ENCODE results near the gene CASTOR1.

CASTOR1 gene

DNA sequence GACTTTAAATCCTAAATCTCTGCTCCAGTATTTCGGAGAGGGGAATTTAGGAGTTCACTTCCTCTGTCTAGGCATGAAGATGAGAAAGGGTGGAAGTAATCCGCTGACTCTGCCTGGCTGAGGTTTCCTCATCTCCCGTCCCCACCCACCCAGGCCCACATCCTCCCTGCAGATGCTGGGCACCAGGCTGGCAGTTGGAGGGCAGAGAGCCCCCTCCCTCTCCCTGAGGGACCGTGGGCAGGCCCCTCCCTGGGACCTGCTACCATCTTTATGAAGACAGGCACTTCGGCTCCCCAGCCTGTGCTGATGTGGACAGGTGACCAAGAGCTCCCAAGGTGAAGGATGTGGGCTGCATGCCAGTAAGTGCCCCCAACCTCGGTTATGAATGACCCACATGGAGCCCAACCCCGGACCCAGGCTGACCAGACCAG, 6.7 kb downstream of the CASTOR1 start:
- H3K27ac ChIP-seq (ENCODE audit: low read depth, low read length) = no peak overlapping the region
- H3K4me3 ChIP-seq (ENCODE audit: low read depth, low read length) = no peak overlapping the region
- no peak overlapping the region for H3K9ac ChIP-seq (ENCODE audit: low read depth, low read length)
- no peaks in the 10 kb centered on the region for H3K36me3 ChIP-seq (ENCODE audit: control insufficient read depth, insufficient read depth, low read length)
- H3K9me3 ChIP-seq (ENCODE audit: control insufficient read depth, insufficient read depth, low read length) = no peaks in the 10 kb centered on the region
- no peaks in the 10 kb centered on the region for H3K27me3 ChIP-seq (ENCODE audit: control insufficient read depth, insufficient read depth, low read length)
- H3K4me1 ChIP-seq (ENCODE audit: control insufficient read depth, insufficient read depth, low read length) = peaks cover 2% of the 10 kb centered on the region; the same call in 1 of the 2 replicates

DNA sequence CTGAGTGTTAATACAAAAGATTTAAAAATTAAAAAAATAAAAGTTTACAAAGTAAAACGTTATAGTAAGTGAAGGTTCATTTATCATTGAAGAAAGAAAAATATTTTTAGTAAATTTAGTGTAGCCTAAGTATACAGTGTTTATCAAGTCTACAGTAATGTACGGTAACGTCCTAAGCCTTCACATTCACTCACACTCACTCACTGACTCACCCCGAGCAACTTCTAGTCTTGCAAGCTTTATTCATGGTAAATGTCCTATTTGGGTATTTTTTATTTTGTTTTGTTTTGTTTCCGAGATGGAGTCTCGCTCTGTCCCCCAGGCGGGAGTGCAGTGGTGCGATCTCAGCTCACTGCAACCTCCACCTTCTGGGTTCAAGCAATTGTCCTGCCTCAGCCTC, 8.8 kb downstream of the CASTOR1 start:
- Histone ChIP-seq H3K9me3 (ENCODE audit: control insufficient read depth, insufficient read depth, low read length) (no peaks in the 10 kb centered on the region), H3K4me1 (ENCODE audit: control insufficient read depth, insufficient read depth, low read length) (peaks cover 3% of the 10 kb centered on the region; the same call in 1 of the 2 replicates), H3K4me3 (ENCODE audit: low read depth, low read length) (no peak overlapping the region), H3K36me3 (ENCODE audit: control insufficient read depth, insufficient read depth, low read length) (no peaks in the 10 kb centered on the region), H3K9ac (ENCODE audit: low read depth, low read length) (no peak overlapping the region), H3K27ac (ENCODE audit: low read depth, low read length) (no peak overlapping the region), H3K27me3 (ENCODE audit: control insufficient read depth, insufficient read depth, low read length) (no peaks in the 10 kb centered on the region)

DNA sequence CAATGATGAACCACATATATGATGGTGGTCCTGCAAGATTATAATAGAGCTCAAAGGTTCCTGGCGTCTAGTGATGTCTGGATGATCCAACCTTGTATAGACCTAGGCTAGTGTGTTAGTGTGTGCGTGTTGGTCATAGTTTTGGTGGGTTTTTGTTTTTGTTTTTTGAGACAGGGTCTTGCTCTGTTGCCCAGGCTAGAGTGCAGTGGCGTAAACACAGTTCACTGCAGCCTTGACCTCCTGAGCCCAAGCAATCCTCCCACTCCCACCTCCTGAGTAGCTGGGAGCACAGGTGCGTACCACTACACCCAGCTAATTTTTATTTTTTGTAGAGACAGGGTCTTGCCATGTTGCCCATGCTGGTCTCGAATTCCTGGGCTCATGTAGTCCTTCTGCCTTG, 9.4 kb downstream of the CASTOR1 start:
- H3K36me3 ChIP-seq (ENCODE audit: control insufficient read depth, insufficient read depth, low read length) = no peaks in the 10 kb centered on the region
- H3K27ac ChIP-seq (ENCODE audit: low read depth, low read length) = no peak overlapping the region
- H3K9me3 ChIP-seq (ENCODE audit: control insufficient read depth, insufficient read depth, low read length) = no peaks in the 10 kb centered on the region
- no peaks in the 10 kb centered on the region for H3K27me3 ChIP-seq (ENCODE audit: control insufficient read depth, insufficient read depth, low read length)
- peaks cover 3% of the 10 kb centered on the region; the same call in 1 of the 2 replicates for H3K4me1 ChIP-seq (ENCODE audit: control insufficient read depth, insufficient read depth, low read length)
- no peak overlapping the region for H3K4me3 ChIP-seq (ENCODE audit: low read depth, low read length)
- H3K9ac ChIP-seq (ENCODE audit: low read depth, low read length) = no peak overlapping the region

DNA sequence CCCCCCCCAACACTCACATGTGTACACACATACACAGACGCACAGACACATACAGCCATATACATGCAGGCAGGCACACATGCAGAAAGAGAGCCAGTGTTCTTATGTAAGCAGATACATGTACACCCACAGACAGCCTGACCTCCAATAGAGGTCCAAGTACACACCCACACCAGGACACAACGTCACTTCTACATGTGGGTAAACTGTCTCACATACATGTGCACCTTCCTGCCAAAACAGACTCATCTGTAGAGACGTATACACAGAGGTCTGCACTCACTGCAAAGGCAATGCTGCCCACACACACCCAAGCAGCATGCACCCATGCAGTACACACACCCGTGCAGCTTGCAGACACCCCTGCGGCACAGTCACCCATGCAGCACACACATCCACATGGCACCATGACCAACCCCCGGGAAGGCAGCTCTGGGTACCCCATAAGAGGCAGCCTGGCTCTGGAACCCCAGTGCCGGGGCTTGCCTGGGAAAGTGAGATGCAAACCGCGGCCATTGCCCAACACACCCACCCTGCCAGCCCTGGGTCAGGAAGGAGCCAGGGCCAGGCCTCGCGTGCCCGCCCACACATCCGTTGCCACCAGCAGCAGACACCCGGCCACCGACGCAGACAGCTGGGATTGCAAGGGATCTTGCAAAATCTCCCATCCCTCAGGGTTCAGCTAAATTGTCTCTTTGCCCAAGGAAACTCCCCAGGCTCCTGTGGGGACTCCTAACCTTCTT, 10.1 kb downstream of the CASTOR1 start:
- Histone ChIP-seq H3K27ac (ENCODE audit: low read depth, low read length) (no peak overlapping the region), H3K27me3 (ENCODE audit: control insufficient read depth, insufficient read depth, low read length) (no peaks in the 10 kb centered on the region), H3K9me3 (ENCODE audit: control insufficient read depth, insufficient read depth, low read length) (no peaks in the 10 kb centered on the region), H3K36me3 (ENCODE audit: control insufficient read depth, insufficient read depth, low read length) (no peaks in the 10 kb centered on the region), H3K9ac (ENCODE audit: low read depth, low read length) (no peak overlapping the region), H3K4me3 (ENCODE audit: low read depth, low read length) (no peak overlapping the region), H3K4me1 (ENCODE audit: control insufficient read depth, insufficient read depth, low read length) (peaks cover 3% of the 10 kb centered on the region; the same call in 1 of the 2 replicates)

DNA sequence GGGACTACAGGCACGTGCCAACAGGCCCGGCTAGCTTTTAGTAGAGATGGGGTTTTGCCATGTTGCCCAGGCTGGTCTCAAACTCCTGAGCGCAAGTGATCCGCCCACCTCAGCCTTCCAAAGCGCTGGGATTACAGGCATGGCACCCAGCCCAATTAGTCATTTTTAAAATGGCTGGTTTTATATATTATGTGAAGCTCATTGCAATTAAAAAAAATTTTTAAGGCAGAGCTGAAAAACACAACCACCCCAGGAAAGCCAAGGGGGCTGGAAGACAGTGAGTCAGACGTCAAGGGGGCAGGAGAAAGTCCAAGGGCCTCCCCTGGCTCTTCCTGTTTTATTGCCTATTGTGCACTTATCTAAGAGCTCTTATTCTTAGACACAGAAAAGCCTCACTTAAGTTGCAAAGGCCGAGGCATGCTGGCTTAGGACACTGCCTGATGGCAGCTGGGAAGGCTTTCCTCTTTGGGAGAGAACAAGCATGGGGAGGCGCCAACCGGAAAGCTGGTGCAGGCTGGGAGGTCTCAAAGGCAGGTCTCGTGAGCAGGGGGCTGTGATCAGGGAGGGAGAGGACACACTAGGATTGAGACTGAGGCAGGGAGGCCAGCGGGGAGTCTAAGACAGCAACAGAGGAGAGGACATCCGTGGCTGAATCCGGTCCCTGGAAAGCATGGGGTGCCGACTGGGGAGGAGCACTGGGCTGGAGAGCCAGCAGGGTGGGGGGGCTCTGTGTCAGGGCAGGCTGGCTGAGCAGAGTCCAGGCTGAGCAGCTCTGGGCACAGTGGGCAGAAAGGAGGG, 11.6 kb downstream of the CASTOR1 start:
- Histone ChIP-seq H3K36me3 (ENCODE audit: control insufficient read depth, insufficient read depth, low read length) (no peaks in the 10 kb centered on the region), H3K27me3 (ENCODE audit: control insufficient read depth, insufficient read depth, low read length) (no peaks in the 10 kb centered on the region), H3K9me3 (ENCODE audit: control insufficient read depth, insufficient read depth, low read length) (no peaks in the 10 kb centered on the region), H3K27ac (ENCODE audit: low read depth, low read length) (no peak overlapping the region), H3K4me1 (ENCODE audit: control insufficient read depth, insufficient read depth, low read length) (peaks cover 3% of the 10 kb centered on the region; the same call in 1 of the 2 replicates), H3K9ac (ENCODE audit: low read depth, low read length) (no peak overlapping the region), H3K4me3 (ENCODE audit: low read depth, low read length) (no peak overlapping the region)

DNA sequence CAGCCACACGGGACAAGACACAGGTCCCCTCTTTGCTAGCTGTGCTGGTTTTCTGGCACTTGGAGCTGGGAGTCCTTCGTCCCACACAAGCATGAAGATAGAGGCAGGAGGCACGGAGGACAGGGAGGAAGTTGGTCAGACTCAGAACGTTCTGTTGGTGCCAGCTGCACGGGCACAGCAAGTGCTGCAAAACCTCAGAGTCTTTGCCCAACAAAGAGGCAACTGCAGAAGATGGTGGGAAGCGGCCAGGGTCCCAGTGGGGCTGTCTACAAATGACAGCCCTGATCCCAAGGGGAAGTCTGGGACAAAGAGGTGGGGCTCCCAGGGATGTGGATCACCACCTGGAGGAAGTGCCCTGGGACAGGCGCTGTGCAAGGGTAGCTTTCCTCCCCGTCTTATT, 13.3 kb downstream of the CASTOR1 start:
- H3K4me1 ChIP-seq (ENCODE audit: control insufficient read depth, insufficient read depth, low read length) = peaks cover 3% of the 10 kb centered on the region; the same call in 1 of the 2 replicates
- H3K27ac ChIP-seq (ENCODE audit: low read depth, low read length) = no peak overlapping the region

DNA sequence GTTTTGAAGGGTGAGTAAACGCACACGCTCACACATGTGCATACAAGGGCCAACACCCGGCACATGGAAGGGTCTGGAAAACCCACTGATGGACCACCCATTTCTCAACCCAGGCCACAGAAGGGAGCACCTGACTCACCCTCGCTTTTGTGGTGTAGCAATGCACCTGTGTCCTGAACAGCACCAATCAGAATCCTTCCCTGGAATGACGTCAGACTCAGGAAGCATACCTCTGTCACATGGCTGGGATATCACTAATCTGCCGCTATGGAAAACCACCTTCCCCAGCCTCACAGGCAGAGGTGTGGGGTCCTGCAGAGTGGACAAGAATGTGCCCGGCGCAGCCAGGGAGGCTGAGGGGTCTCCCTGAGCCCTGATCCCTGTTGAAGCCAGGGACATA, 13.7 kb downstream of the CASTOR1 start:
- H3K27ac ChIP-seq (ENCODE audit: low read depth, low read length) = no peak overlapping the region
- H3K4me1 ChIP-seq (ENCODE audit: control insufficient read depth, insufficient read depth, low read length) = peaks cover 3% of the 10 kb centered on the region; the same call in 1 of the 2 replicates

More for the DNA sequence above, 13.3 kb downstream of the CASTOR1 start:
- H3K9me3 ChIP-seq (ENCODE audit: control insufficient read depth, insufficient read depth, low read length) = no peaks in the 10 kb centered on the region
- no peak overlapping the region for H3K9ac ChIP-seq (ENCODE audit: low read depth, low read length)
- no peaks in the 10 kb centered on the region for H3K27me3 ChIP-seq (ENCODE audit: control insufficient read depth, insufficient read depth, low read length)
- no peaks in the 10 kb centered on the region for H3K36me3 ChIP-seq (ENCODE audit: control insufficient read depth, insufficient read depth, low read length)
- no peak overlapping the region for H3K4me3 ChIP-seq (ENCODE audit: low read depth, low read length)

DNA sequence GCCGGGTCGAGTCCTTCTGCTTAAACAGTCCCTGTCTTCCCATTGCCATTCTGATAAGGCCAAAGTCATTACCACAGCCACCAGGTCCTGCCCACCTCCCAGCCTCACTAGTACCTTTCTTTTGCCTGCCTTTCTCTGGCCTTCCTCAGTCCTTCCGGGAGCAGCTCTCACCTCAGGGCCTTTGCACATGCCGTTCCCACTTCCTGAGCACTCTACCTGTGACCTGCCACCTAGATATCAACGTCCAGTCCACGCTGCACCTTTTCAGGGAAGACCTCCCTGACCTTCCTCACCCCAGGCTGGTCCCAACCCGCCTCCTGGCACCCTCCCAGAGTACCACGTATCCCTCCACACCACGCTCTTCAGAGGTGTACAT, 14.9 kb downstream of the CASTOR1 start:
- Histone ChIP-seq H3K36me3 (ENCODE audit: control insufficient read depth, insufficient read depth, low read length) (no peaks in the 10 kb centered on the region), H3K27me3 (ENCODE audit: control insufficient read depth, insufficient read depth, low read length) (no peaks in the 10 kb centered on the region), H3K27ac (ENCODE audit: low read depth, low read length) (no peak overlapping the region), H3K9me3 (ENCODE audit: control insufficient read depth, insufficient read depth, low read length) (no peaks in the 10 kb centered on the region), H3K9ac (ENCODE audit: low read depth, low read length) (no peak overlapping the region), H3K4me1 (ENCODE audit: control insufficient read depth, insufficient read depth, low read length) (peaks cover 3% of the 10 kb centered on the region; the same call in 1 of the 2 replicates), H3K4me3 (ENCODE audit: low read depth, low read length) (no peak overlapping the region)

More for the DNA sequence above, 13.7 kb downstream of the CASTOR1 start:
- H3K27me3 ChIP-seq (ENCODE audit: control insufficient read depth, insufficient read depth, low read length) = no peaks in the 10 kb centered on the region
- H3K36me3 ChIP-seq (ENCODE audit: control insufficient read depth, insufficient read depth, low read length) = no peaks in the 10 kb centered on the region
- H3K4me3 ChIP-seq (ENCODE audit: low read depth, low read length) = no peak overlapping the region
- no peak overlapping the region for H3K9ac ChIP-seq (ENCODE audit: low read depth, low read length)
- no peaks in the 10 kb centered on the region for H3K9me3 ChIP-seq (ENCODE audit: control insufficient read depth, insufficient read depth, low read length)

DNA sequence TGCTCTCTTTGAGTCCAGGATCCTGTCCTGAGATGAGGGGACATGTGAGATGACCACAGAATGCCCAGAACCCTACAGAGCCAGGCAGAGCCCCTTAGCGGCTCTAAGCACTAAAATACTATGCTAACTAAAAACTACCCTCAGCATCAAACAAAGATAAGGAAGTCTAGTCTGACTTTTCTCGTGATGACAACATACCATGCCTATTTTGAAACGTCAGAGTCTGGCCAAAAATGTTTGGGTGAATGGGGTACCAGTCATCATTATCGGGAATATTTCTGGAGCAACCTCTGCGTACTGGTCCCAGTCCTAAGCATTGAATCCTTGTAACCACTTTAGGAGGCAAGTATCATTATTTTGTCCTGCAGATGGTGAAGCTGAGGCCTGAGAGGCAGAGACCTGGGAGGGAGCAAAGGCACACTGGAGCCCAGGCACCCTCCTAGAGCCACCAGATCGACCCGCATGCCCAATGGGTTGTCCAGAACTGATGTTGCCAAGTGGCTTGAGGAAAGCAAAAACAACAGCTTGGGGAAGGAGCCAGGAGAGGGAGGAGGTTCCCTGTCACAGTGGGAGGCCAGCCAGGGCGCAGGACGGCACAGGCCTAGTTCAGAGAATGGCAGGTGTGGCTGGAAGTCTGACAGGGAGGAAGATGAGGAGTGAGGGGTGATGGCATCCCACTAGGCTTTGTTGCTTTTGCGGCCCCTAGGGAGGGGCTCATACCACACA, 15.4 kb downstream of the CASTOR1 start:
- Histone ChIP-seq H3K27ac (ENCODE audit: low read depth, low read length) (no peak overlapping the region), H3K36me3 (ENCODE audit: control insufficient read depth, insufficient read depth, low read length) (no peaks in the 10 kb centered on the region), H3K27me3 (ENCODE audit: control insufficient read depth, insufficient read depth, low read length) (no peaks in the 10 kb centered on the region), H3K4me3 (ENCODE audit: low read depth, low read length) (no peak overlapping the region), H3K9ac (ENCODE audit: low read depth, low read length) (no peak overlapping the region), H3K9me3 (ENCODE audit: control insufficient read depth, insufficient read depth, low read length) (no peaks in the 10 kb centered on the region), H3K4me1 (ENCODE audit: control insufficient read depth, insufficient read depth, low read length) (peaks cover 3% of the 10 kb centered on the region; the same call in 1 of the 2 replicates)

DNA sequence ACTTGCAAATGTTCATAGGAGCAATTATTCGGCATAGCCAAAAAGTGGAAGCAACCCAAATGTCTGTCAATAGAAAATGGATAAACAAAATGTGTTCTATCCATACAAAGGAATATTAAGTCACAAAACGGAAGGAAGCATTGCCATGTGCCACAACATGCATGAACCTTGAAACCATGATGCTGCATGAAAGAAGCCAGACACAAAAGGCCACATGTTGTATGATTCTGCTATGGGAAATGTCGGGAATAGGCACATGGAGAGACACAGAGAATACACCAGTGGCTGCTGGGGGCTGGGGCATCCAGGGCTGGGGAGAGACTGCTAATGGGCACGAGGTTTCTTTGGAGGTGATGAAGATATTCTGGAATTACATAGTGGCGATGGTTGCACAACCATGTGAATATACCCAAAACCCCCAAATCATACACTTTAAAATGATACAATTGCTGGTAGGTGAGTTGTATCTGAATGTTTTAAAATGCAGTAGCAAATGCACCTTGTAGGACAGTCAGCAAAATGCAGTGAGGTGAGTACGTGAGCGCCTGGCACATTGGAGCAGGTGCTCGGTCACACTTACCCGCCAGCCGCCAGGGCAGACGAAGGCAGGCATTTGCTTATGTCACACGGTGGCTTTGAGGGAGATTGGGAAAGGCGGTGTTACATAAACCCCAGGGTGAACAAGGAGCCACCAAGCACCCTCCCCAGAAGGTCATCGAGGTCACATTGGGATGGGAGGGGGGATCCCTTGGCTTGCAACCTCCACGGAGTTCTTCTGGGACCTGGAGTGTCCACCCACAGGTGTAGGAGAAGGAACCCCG, 16.3 kb downstream of the CASTOR1 start:
- Histone ChIP-seq H3K27me3 (ENCODE audit: control insufficient read depth, insufficient read depth, low read length) (no peaks in the 10 kb centered on the region), H3K4me3 (ENCODE audit: low read depth, low read length) (no peak overlapping the region), H3K9ac (ENCODE audit: low read depth, low read length) (no peak overlapping the region), H3K27ac (ENCODE audit: low read depth, low read length) (no peak overlapping the region), H3K4me1 (ENCODE audit: control insufficient read depth, insufficient read depth, low read length) (peaks cover 3% of the 10 kb centered on the region; the same call in 1 of the 2 replicates), H3K9me3 (ENCODE audit: control insufficient read depth, insufficient read depth, low read length) (no peaks in the 10 kb centered on the region), H3K36me3 (ENCODE audit: control insufficient read depth, insufficient read depth, low read length) (no peaks in the 10 kb centered on the region)

Data from HUES48 (cell line).